ENCODE measurements around the gene ADGRA1. TPM values are rescaled to one million over a fixed set of nuclear protein-coding genes. Genes with fewer than 3 reads are reported as not detected.
"Not testable (repeated sequence)": the region's sequence is repeated elsewhere in the genome, so short reads cannot be mapped to it uniquely, and the experiment has no call there.

ADGRA1 gene
- polyA plus RNA-seq, 4 donors: 0.10 to 0.22 TPM; not detected in 2

DNA sequence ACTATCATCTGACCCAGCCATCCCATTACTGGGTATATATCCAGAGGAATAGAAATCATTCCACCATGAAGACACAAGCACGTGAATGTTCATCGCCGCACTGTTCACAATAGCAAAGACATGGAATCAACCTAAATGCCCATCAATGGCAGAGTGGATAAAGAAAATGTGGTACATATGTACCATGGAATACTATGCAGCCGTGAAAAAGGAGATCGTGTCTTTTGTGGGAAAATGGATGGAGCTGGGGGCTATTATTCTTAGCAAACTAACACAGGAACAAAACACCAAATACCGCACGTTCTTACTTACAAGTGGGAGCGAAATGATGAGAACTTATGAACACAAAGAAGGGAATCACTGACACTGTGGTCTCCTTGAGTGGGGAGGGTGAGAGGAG lies 62.5 kb downstream of the ADGRA1 start:
- H3K27ac ChIP-seq (ENCODE audit: low read depth in 1 of 3, low read length in 2 of 3): no peak overlapping the region
- DNase-seq (no peak), FAIRE-seq (no peak)
- peaks cover 0 to 14% (median 0%) of the 10 kb centered on the region in 3 donors for H3K4me1 ChIP-seq (ENCODE audit: control insufficient read depth in 3 of 3, insufficient read depth in 2 of 3, low read depth in 1 of 3, low read length in 2 of 3)
- H3K9me3 ChIP-seq (ENCODE audit: control insufficient read depth in 2 of 2, insufficient read depth in 1 of 2, low read depth in 1 of 2, low read length in 1 of 2): peaks cover 0 to 9% of the 10 kb centered on the region in 2 donors
- no peak overlapping the region for H3K4me3 ChIP-seq (ENCODE audit: low read depth in 1 of 3, low read length in 3 of 3)
- H3K27me3 ChIP-seq (ENCODE audit: control insufficient read depth in 3 of 3, insufficient read depth in 3 of 3, low read length in 3 of 3): peaks cover 0 to 5% (median 0%) of the 10 kb centered on the region in 3 donors
- H3K36me3 ChIP-seq (ENCODE audit: control insufficient read depth in 3 of 3, insufficient read depth in 2 of 3, low read depth in 1 of 3, low read length in 3 of 3): no peaks in the 10 kb centered on the region
- WGBS, 3 donors: 93 to 96% (median 93%) methylated on average over 8 of the region's 8 CpGs

GRCh38 chr10:133150656-133151055 lies 62.9 kb downstream of the ADGRA1 start:
- Histone ChIP-seq H3K4me3 (ENCODE audit: low read depth in 1 of 3, low read length in 3 of 3) (no peak overlapping the region), H3K27me3 (ENCODE audit: control insufficient read depth in 3 of 3, insufficient read depth in 3 of 3, low read length in 3 of 3) (peaks cover 0 to 5% (median 0%) of the 10 kb centered on the region in 3 donors), H3K36me3 (ENCODE audit: control insufficient read depth in 3 of 3, insufficient read depth in 2 of 3, low read depth in 1 of 3, low read length in 3 of 3) (no peaks in the 10 kb centered on the region), H3K4me1 (ENCODE audit: control insufficient read depth in 3 of 3, insufficient read depth in 2 of 3, low read depth in 1 of 3, low read length in 2 of 3) (peaks cover 0 to 14% (median 0%) of the 10 kb centered on the region in 3 donors), H3K27ac (ENCODE audit: low read depth in 1 of 3, low read length in 2 of 3) (peak overlapping the region in 1 of 3 donors; percentile 80), H3K9me3 (ENCODE audit: control insufficient read depth in 2 of 2, insufficient read depth in 1 of 2, low read depth in 1 of 2, low read length in 1 of 2) (peaks cover 0 to 9% of the 10 kb centered on the region in 2 donors)
- no peak for FAIRE-seq
- WGBS, 3 donors: 84 to 90% (median 88%) methylated on average over 12 of the region's 12 CpGs
- no peak for DNase-seq

DNA sequence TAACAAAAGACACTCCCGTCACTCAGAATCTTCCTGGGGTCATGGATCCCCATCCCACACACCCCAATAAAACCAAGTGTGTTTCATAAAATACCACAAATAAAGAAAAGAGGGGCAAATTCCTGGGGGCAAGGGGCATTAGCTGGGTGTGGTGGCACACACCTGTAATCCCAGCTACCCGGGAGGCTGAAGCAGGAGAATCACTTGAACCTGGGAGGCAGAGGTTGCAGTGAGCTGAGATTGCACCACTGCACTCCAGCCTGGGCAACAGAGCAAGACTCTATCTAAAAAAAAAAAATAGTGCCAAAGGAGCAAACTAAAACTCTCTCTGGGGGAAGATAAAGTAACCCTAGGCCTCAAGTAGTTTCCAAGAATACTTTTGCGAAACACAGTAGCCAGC lies 63.3 kb downstream of the ADGRA1 start:
- FAIRE-seq; H3K36me3 ChIP-seq (ENCODE audit: control insufficient read depth in 3 of 3, insufficient read depth in 2 of 3, low read depth in 1 of 3, low read length in 3 of 3); H3K9me3 ChIP-seq (ENCODE audit: control insufficient read depth in 2 of 2, insufficient read depth in 1 of 2, low read depth in 1 of 2, low read length in 1 of 2); H3K27me3 ChIP-seq (ENCODE audit: control insufficient read depth in 3 of 3, insufficient read depth in 3 of 3, low read length in 3 of 3); DNase-seq; H3K4me3 ChIP-seq (ENCODE audit: low read depth in 1 of 3, low read length in 3 of 3): not testable (repeated sequence)
- Histone ChIP-seq H3K27ac (ENCODE audit: low read depth in 1 of 3, low read length in 2 of 3) (peak overlapping the region in 1 of 3 donors; percentile 80), H3K4me1 (ENCODE audit: control insufficient read depth in 3 of 3, insufficient read depth in 2 of 3, low read depth in 1 of 3, low read length in 2 of 3) (peaks cover 0 to 14% (median 0%) of the 10 kb centered on the region in 3 donors)
- WGBS, 3 donors: 77 to 95% (median 84%) methylated on average over 3 of the region's 3 CpGs

DNA sequence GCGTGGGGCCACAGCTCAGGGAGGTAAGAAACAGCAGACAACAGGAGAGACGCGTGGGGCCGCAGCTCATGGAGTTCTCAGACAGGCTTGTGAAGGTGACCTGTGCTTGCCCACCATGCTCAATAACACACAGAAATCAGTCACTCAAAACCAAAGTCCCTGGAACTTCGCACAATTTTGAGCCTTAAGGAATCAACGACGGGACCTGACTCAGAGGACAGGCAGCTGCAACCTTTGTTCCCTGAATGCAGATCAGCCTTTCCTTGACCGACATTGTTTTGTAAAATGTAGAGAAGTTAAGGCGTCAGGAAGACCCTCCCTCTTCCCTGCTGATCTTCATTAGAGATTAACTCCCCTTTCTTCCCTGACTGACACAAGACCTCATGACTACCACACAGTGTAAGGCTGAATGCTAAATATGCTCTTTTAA lies 63.8 kb downstream of the ADGRA1 start:
- 11 to 29% (median 22%) methylated on average over 9 of the region's 9 CpGs for WGBS, 3 donors
- Histone ChIP-seq H3K36me3 (ENCODE audit: control insufficient read depth in 3 of 3, insufficient read depth in 2 of 3, low read depth in 1 of 3, low read length in 3 of 3) (no peaks in the 10 kb centered on the region), H3K9me3 (ENCODE audit: control insufficient read depth in 2 of 2, insufficient read depth in 1 of 2, low read depth in 1 of 2, low read length in 1 of 2) (peaks cover 0 to 9% of the 10 kb centered on the region in 2 donors), H3K4me1 (ENCODE audit: control insufficient read depth in 3 of 3, insufficient read depth in 2 of 3, low read depth in 1 of 3, low read length in 2 of 3) (peaks cover 0 to 14% (median 0%) of the 10 kb centered on the region in 3 donors), H3K27ac (ENCODE audit: low read depth in 1 of 3, low read length in 2 of 3) (peak overlapping the region in 1 of 3 donors; percentile 80), H3K27me3 (ENCODE audit: control insufficient read depth in 3 of 3, insufficient read depth in 3 of 3, low read length in 3 of 3) (peaks cover 0 to 2% (median 0%) of the 10 kb centered on the region in 3 donors), H3K4me3 (ENCODE audit: low read depth in 1 of 3, low read length in 3 of 3) (no peak overlapping the region)
- DNase-seq (peak in 1 of 2 donors; percentile 74), FAIRE-seq (no peak)

- H3K27me3 ChIP-seq (ENCODE audit: control insufficient read depth in 3 of 3, insufficient read depth in 3 of 3, low read length in 3 of 3): peaks cover 0 to 6% (median 2%) of the 10 kb centered on the region in 3 donors
- H3K4me3 ChIP-seq (ENCODE audit: low read depth in 1 of 3, low read length in 3 of 3): no peak overlapping the region
- DNase-seq (no peak), FAIRE-seq (no peak)
- no peaks in the 10 kb centered on the region for H3K36me3 ChIP-seq (ENCODE audit: control insufficient read depth in 3 of 3, insufficient read depth in 2 of 3, low read depth in 1 of 3, low read length in 3 of 3)
- no peak overlapping the region for H3K27ac ChIP-seq (ENCODE audit: low read depth in 1 of 3, low read length in 2 of 3)
- H3K9me3 ChIP-seq (ENCODE audit: control insufficient read depth in 2 of 2, insufficient read depth in 1 of 2, low read depth in 1 of 2, low read length in 1 of 2): peaks cover 0 to 9% of the 10 kb centered on the region in 2 donors
- 82 to 85% (median 83%) methylated on average over 4 of the region's 4 CpGs for WGBS, 3 donors
- H3K4me1 ChIP-seq (ENCODE audit: control insufficient read depth in 3 of 3, insufficient read depth in 2 of 3, low read depth in 1 of 3, low read length in 2 of 3): peaks cover 0 to 32% (median 0%) of the 10 kb centered on the region in 3 donors
Observed at GRCh38 chr10:133154411-133154810, 66.7 kb downstream of the ADGRA1 start.

- Histone ChIP-seq H3K4me3 (ENCODE audit: low read depth in 1 of 3, low read length in 3 of 3) (no peak overlapping the region), H3K27ac (ENCODE audit: low read depth in 1 of 3, low read length in 2 of 3) (no peak overlapping the region), H3K4me1 (ENCODE audit: control insufficient read depth in 3 of 3, insufficient read depth in 2 of 3, low read depth in 1 of 3, low read length in 2 of 3) (peaks cover 0 to 35% (median 0%) of the 10 kb centered on the region in 3 donors), H3K36me3 (ENCODE audit: control insufficient read depth in 3 of 3, insufficient read depth in 2 of 3, low read depth in 1 of 3, low read length in 3 of 3) (no peaks in the 10 kb centered on the region), H3K9me3 (ENCODE audit: control insufficient read depth in 2 of 2, insufficient read depth in 1 of 2, low read depth in 1 of 2, low read length in 1 of 2) (peaks cover 0 to 9% of the 10 kb centered on the region in 2 donors), H3K27me3 (ENCODE audit: control insufficient read depth in 3 of 3, insufficient read depth in 3 of 3, low read length in 3 of 3) (peaks cover 0 to 6% (median 0%) of the 10 kb centered on the region in 3 donors)
- 87 to 92% (median 88%) methylated on average over 28 to 30 of the region's 30 CpGs for WGBS, 3 donors
- FAIRE-seq: no peak
- DNase-seq: no peak
Observed at GRCh38 chr10:133154996-133155778, 67.5 kb downstream of the ADGRA1 start.

DNA sequence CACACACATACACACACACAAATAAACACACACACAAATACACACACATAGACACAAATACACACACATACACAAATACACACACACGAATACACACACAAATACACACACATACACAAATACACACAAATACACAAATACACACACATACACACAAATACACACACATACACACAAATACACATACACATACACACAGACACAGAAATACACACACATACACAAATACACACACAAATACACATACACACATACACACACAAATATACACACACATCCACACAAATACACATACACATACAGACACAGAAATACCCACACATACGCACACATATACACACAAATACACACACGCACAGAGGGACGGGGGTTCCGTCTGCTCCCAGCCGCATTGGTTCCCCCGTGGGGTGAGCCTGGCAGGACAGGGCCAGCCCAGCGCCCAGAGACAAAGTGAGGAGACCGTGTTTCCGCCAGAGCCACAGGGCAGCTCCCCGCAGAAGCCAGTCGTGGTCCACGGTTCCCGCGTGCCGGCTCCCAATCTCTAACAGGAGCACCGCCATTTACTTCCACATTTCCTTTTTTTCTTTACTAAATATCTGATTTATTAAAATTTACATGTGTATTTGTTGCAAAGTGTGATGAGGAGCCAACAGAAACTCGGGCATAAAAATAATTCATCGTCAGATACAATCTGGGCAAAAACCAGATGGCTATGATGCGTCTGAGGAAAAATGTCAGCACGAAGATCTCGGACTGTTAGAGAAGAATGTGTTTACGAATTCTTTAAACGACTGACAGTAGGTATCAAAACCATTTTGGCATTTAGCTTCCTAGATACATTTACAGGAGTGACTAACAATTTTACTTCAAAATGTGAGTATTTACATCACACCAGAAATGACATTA lies 69.2 kb downstream of the ADGRA1 start:
- DNase-seq (no peak), FAIRE-seq (no peak)
- H3K4me1 ChIP-seq (ENCODE audit: control insufficient read depth in 3 of 3, insufficient read depth in 2 of 3, low read depth in 1 of 3, low read length in 2 of 3): peaks cover 0 to 32% (median 0%) of the 10 kb centered on the region in 3 donors
- H3K4me3 ChIP-seq (ENCODE audit: low read depth in 1 of 3, low read length in 3 of 3): no peak overlapping the region
- H3K27me3 ChIP-seq (ENCODE audit: control insufficient read depth in 3 of 3, insufficient read depth in 3 of 3, low read length in 3 of 3): peaks cover 0 to 12% (median 6%) of the 10 kb centered on the region in 3 donors
- 76 to 83% (median 81%) methylated on average over 24 of the region's 24 CpGs for WGBS, 3 donors
- H3K27ac ChIP-seq (ENCODE audit: low read depth in 1 of 3, low read length in 2 of 3): no peak overlapping the region
- no peaks in the 10 kb centered on the region for H3K9me3 ChIP-seq (ENCODE audit: control insufficient read depth in 2 of 2, insufficient read depth in 1 of 2, low read depth in 1 of 2, low read length in 1 of 2)
- H3K36me3 ChIP-seq (ENCODE audit: control insufficient read depth in 3 of 3, insufficient read depth in 2 of 3, low read depth in 1 of 3, low read length in 3 of 3): peaks cover 0 to under 1% (median 0%) of the 10 kb centered on the region in 3 donors
